NCI-H1092 (cell line): ENCODE measurements around the gene DSCAML1.

Experiments used
- DNase-seq: peaks from one replicate; lab custom pipeline; 2025; lab: John Stamatoyannopoulos, UW

Gene DSCAML1

GRCh38 chr11:117638911-117639543 lies 158.0 kb downstream of the DSCAML1 start:
- DNase-seq = no peak

GRCh38 chr11:117634756-117635603 lies 162.0 kb downstream of the DSCAML1 start:
- DNase-seq = no peak

GRCh38 chr11:117633976-117634755 lies 162.8 kb downstream of the DSCAML1 start:
- DNase-seq = no peak

DNA sequence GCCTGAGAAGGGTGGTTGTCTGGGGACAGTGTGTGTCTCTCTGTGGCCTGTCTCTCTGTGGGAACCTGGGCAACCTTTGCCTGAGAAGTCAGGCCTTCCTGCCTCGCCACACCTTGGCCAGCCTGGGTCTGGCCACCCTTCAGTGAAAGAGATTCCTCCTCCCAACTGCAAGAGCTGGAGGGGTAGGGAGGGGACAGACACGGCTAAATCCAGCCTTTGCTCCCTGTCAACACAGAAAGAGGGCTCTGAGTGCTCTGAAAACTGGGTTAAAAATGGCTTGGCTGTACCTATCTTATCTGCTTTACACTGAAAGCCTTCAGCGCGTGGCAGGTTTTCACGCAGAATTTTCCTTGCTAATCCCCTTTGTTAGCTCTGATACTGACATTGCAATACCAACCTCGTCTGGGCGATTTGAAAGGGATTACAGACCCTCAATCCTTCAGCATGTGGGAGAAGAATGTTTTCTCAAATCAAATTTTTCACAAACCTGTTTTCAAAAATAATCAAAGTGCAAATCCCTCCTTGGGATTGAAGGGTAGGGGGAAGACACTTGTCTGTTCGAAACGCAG lies 163.7 kb downstream of the DSCAML1 start:
- DNase-seq = no peak

- DNase-seq = no peak
Observed at GRCh38 chr11:117632306-117632705, 164.7 kb downstream of the DSCAML1 start.

- no peak for DNase-seq
Observed at GRCh38 chr11:117631336-117632140, 165.5 kb downstream of the DSCAML1 start.

DNA sequence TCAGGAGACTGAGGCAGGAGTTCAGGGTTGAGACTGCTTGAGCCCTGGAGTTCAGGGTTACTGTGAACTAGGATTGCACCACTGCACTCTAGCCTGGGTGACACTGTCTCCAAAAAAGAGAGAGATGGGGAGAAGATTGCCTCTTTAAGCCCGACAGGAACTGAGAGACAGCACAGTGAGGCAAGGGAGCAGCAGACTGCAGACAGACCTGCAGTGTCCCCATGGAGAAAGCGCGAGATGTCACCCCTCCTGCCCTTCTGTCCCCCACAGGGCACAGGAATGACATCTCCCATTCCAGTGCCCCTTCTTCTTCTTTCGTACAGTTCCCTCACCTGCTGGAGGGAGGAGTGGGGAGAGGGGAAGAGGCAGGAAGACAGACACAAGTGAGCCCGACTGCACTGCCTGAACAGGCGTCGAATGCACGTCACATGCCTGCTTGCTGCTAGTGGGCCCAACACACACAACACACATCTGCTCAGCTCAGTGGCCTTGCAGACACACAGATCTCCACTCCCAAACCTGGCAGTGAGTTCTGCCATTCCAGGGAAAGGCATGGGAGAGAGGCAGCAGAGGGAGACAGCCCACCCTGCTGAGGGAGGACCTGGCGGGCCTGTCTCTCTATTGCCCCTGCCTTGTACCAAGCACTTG lies 167.0 kb downstream of the DSCAML1 start:
- no peak for DNase-seq

DNA sequence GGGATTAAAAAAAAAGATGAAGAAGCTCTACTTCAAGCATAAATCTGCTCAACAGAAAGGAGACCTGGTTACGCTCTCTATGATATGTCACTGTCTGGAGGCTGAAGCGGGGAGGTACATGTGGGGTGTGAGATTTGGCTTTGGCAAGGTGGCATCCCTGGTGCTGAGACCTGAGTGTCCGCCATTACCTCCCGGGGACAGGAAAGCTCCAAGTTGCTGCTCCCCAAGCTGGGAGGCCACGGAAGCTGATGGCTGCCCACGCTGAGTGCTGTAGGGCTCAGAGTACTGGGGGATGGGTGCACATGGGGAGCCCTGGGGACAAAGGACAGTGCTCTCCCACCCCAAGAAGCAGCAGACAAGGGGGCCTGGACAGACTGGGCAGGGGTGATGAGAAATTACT lies 167.9 kb downstream of the DSCAML1 start:
- DNase-seq = no peak

GRCh38 chr11:117627259-117627658 lies 169.8 kb downstream of the DSCAML1 start:
- no peak for DNase-seq

DNA sequence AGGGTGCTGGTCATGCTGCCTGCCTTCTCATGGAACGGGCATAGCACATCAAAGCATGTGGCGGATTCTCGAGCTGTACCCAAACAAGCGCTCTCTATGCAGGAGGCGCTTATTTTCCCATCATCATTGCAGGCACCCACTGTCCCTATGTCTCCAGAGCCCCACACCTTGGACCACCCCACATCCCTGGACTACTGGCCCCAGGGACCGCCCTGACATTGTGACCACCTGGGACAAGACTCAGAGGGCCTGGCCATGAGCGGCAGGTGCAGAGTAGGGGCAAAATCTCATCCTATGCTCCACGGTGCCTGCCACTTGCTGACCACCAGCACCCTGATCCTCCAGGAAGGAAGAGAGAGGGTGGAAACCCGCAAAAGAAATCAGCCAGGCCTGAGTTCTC lies 170.4 kb downstream of the DSCAML1 start:
- no peak for DNase-seq

GRCh38 chr11:117625237-117625636 lies 171.8 kb downstream of the DSCAML1 start:
- DNase-seq = no peak

DNA sequence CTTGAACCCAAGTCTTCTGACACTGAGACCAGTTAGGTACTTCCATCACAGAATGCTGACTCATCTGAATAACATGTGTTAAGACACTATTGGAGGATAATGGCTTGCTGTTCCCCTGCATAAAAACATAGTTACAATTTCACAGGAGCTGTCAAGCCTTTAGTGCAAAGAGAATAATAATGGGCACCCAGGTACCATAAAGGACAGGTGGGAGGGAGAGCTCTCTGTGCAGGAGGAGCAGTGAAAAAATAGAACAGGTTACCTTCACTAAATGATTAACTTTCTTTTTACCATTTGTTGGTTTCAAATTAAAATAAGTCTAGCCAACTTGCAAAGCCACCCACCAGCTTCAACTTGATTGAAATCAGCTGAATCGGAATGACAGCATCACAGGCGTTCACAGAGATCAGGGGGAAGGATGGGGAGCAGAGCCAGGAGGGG lies 173.2 kb downstream of the DSCAML1 start:
- no peak for DNase-seq

- no peak for DNase-seq
Observed at GRCh38 chr11:117621226-117621625, 175.8 kb downstream of the DSCAML1 start.

GRCh38 chr11:117620659-117621058 lies 176.4 kb downstream of the DSCAML1 start:
- DNase-seq = no peak

DNA sequence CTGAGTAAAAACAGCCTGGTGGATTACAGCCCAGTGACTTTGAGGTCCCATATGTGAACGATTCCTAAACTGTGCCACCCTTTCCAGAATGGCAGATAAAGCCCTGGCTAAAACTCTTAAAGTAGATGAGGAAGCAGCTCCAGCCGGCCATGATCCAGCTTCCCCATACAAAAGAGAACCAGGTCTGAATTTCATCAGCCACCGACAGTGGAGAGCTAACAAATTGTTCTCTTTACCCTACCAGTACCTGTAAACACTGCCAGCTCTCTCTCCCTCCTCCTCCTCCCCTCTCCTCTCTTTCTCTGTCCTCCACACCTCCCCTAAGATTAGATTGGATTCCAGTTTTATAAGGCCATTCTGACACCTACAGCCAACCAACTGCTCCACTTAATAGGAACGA lies 176.9 kb downstream of the DSCAML1 start:
- DNase-seq = no peak

DNA sequence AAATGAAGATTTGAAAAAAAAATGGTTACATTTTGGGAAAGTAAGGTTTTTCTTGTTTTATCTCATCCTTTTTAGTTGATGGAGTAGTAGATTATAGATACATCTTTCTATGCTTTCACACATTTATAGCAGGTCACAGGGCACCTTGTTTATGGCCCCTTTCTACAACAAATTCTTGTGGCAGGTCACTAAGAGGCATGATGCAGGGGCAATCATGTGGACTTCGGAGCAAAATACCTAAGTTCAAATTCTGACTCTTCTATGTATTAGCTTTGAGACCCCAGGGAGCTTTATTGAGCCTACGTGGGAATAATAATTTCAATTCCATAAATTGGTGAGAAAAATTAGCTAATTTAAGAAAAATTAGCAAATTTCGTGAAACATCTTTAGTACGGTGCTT lies 177.4 kb downstream of the DSCAML1 start:
- DNase-seq = no peak

GRCh38 chr11:117618982-117619355 lies 178.0 kb downstream of the DSCAML1 start:
- peak; percentile 47 for DNase-seq

DNA sequence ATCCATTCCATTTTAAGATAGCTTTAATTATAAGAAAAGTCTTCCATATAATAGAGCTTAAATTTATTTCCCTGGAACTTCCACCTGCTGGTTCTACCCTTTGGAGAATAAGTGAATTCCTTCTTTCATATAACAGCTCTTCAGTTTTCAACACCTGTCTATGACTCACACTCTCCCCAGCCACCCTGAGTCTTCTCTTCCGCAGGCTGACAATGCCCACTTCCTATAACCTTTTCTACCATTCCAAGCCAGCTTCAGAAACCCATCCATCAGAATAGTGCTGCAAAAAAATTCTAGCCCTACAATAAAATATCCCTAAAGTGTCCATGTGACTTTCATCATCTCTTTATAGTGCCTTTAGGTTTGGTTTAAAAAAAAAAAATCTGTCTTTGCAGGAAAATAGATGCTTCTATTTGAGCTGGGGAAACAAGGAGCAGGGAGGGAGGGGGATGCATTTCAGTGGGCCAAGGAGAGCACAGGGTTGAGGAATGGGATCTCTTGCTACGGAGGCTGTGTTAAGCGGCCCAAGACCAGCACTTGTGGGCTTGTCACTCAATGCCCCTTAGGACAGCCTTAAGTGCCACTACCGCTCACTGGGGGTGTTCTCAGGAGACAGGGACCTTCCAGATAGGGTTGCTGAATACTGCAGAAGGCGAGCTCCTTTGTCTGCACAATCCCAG lies 178.6 kb downstream of the DSCAML1 start:
- DNase-seq = no peak

DNA sequence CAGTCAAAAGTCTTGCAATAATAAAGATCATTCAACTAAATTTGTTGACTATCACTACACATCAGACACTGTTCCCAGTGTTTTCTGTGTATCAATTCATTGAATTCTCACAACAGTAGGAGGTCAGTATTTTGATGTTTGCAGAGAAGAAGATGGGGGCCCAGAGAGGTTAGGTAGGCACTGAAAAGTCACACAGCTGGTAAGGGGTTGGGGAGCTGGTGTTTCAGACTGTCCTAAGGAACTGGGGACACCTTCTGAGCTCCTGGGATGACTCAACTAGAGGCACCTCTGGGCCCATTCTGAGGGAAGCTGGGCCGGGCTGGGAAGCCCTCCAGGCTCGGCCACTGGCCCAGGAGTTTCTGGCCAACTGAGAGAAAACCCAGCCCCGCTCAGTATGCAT lies 180.0 kb downstream of the DSCAML1 start:
- DNase-seq = no peak

DNA sequence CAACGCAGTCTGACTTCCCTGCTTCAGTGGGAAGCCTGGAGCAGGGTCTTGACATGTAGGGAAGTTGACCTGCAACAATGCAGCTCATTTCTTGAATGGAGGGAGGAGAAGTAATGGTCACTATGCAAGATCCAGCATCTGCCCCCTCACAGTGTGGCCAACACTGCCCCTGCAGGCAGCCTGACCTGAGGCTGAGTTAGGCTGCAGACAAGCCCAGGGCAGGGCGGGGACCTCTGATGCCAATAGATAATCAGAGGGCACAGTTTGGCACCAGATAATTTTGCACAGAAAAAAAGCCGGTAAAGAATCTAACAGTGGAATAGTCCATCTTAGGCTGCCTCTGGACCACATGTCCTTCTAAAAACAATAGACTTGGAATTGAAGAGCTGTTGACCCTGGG lies 182.3 kb downstream of the DSCAML1 start:
- no peak for DNase-seq

- no peak for DNase-seq
Observed at GRCh38 chr11:117613521-117613920, 183.5 kb downstream of the DSCAML1 start.
